H4 (cell line): Measurements from ENCODE around the gene VIPR2. TPM values are rescaled to one million over a fixed set of nuclear protein-coding genes. Genes with fewer than 3 reads are reported as not detected.

ENCODE experiments used
- DNase-seq: peaks from one replicate; pipeline ENCODE4 v3.0.0-alpha.2; 2015; ENCODE audit warnings: low spot score
- total RNA-seq: library from RNA; depleted of rRNA; stranded (reverse); fragments of >200 nt; shearing (Covaris generic); gene quantifications from 2 replicates; pipeline ENCODE4 v1.2.3, GENCODE V29; 2014

VIPR2 gene
- total RNA-seq, 1 experiment from 2014 or later = 0.77 TPM

DNA sequence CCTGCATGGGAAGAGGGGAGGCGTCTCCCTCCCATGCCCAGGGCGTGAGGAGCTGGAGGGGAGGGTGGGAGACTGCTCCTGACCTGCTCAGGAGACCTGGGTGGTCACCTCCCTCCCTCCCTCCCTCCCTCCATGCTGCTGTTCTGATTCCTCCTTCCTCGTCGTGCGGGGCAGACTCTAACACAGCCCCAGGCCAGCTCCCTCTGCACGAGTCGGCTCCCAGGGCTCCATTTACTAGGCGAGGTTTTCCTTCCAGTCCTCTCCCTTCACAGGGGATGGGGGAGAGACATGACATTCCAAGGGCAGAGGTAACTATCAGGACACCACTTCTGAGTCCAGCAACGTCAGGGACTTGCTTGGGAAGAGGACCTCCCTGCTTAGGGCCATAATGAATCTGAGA is 23.6 kb downstream of the VIPR2 start:
- DNase-seq = no peak

DNA sequence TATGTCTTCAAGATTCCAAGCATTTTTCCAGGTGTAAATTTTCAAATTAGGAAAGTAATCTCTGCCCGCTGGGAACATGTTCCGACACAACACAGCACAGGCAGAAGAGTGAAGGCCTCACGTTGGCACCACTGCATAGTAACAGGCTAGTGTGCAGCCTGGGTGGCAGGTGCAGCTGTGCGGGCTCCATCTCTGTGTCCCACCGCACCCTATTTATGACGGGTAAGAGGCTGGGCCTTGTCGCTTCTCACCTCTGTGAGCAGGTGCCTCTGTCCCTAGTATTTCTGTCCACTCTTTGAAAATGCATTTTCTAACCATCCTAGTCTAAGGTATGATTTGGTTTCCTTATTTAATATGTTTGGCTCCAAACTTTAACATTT is 24.1 kb downstream of the VIPR2 start:
- DNase-seq = no peak

DNA sequence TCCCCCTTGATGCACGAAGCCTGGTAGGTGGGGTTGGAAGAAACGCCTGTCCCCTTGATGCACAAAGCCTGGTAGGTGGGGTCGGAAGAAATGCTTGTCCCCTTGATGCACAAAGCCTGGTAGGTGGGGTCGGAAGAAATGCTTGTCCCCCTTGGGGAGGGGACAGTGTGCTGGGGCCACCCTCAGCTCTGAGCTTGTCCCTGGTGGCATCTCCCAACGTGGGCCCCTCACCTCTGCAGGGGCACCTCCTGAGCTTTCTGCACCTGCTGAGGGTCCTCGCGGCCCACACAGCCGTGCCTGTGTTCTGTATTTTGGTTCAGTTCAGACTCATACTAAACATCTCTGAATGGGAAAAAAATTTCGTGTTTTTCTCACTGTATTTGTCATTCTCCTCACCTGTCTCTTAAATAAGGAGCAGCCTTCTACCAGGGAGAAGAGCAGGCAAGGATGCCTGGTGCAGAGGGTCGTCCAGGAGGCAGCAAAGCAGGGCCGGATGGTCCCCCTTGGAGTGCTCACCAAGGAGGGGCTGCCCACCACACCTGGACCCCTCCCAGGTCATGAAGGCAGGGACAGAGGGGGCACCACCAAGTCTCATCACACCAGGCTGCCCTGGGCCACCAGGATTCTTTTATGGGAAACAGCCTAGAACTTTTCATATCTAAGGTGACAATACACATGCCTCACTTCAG is 24.7 kb downstream of the VIPR2 start:
- no peak for DNase-seq

DNA sequence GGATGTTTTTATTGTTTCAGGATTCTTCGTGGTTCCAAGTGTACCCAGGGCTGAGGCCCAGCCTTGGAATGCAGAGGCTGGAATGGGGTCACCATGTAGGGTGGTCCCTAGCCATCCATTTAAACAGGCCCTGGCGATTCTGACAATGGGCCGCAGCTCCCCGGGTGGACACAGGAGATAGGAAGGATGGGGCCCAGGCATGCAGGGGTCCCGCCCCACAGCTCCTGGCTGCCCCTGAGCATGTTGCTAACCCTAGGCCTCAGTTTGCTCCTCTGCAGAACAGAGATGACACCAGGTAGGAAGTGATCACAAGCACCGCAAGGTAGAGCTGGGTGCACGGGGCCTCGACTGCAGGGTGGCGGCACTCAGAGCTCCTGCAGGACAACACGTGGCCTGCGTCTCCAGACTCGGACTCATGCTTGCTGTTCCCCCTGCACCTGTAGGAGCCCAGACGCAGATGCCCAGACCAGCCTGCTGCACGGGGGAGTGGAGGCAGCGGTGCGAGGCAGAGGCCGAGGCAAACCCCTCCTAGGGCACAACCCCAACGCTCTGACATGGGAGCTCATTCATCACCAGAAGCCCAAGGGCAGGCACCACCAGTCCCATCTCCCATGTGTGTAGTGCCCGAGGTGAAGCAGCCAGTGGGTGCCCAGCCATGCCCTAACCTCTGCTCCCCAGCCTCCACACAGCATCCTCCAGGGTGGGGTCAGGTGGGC is 25.5 kb downstream of the VIPR2 start:
- DNase-seq = no peak

DNA sequence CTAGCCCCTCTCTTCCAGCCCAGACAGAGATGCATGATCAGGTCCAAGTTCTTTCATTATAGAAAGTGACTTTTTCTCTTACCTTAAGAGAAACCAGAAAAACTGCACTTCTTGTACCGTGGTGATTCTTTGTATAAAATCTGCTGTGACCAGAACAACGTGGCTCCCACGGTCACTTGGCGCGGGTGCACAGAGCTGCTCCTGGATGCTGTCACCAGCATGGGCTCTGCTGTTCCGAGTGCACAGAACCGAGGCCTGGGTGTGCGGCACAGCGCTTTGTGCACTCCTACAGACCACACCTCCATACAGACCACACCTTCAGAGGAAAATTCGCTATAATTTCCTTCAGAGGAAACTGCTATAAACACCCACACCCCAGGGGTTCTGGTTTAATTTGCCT is 26.0 kb downstream of the VIPR2 start:
- no peak for DNase-seq

DNA sequence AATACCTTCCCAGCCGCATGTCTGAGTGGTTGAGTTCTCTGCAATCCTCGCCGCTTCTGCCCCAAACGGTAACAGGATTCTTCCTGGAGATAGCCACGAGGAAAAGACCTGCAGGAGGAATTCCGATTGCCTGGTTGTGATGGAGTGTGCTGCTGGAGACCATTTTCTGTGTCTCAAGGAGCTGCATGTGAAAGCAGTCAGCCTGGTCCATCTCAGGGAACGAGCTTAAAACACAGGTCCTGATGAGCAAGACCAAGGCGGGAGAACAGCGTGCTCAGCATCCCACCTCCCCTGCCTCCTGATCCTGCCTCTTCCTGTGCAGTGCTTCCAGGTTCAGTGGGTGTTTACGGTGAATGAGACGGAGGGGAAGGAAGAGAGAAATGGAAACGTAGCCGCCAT is 26.5 kb downstream of the VIPR2 start:
- no peak for DNase-seq

DNA sequence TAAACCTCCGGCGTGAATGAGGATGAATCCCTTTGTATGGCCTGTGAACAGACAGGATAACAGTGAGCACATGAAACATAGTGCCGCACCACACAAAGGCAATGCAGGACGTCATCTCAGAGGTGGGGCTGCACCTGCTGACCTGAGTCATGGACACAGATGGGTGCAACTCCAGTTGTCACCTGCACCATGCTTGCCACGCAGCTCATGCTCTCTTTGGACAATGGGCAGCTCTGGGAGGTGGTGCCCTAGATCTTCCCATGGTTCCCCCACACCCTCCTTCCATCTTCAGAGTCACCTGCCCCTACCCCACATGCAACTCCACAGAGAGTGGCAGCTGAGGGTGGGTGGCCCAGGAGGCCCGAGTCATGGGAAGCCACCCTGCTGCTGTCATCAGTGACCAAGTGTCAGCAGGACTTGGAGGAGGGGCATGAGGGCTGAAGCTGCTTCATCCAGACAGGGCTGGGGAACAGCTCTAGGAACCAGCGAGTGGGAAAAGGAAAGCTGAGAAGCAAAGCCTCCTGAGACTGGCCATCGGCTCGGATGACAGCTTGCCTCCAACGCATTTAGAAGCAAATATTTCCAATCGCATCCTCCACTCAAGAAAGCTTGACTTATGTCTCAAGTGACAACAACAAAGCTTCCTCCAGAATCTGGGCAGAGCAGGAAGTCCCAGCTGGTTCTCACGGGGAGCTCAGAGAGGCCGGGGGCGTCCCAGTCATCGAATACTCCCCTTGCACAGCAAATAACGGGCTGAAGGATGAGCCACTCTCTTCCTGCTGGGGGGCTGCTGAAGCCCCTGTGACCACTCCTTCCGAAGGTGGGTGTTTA is 27.1 kb downstream of the VIPR2 start:
- no peak for DNase-seq

DNA sequence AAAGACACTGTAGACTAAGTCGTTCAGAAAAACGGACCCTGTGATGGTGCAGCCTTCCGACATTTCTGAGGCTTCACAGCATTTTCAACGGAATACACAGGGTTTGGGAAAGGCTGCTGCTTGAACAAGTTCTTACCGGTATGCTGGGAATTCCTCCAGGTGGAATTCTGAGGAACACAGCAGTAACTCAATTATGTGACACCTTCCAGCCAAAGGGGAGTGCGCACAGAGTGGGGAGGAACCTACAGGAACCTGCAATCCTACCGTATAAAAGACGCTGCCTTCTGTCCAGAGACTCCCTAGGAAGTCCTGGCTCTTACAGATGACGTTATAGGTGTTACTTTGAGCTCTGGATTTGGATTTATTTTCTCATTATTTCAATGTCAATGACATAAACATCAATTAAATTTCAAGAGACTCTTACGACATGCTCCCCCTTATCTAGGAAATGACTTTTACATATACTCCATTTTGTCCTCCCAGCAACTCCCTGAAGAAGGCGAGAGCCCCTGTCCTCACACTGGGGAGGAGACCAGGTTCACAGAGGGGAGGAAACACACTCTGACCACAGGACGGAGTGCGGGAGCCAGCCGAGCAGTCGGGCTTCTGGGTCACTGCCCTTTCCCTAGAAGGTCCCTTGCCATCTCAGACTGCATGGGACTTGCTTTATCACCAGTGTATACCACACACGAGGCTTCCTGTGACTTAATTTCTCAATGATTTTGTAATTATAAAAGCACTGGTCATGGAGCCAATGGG is 27.9 kb downstream of the VIPR2 start:
- DNase-seq = no peak

DNA sequence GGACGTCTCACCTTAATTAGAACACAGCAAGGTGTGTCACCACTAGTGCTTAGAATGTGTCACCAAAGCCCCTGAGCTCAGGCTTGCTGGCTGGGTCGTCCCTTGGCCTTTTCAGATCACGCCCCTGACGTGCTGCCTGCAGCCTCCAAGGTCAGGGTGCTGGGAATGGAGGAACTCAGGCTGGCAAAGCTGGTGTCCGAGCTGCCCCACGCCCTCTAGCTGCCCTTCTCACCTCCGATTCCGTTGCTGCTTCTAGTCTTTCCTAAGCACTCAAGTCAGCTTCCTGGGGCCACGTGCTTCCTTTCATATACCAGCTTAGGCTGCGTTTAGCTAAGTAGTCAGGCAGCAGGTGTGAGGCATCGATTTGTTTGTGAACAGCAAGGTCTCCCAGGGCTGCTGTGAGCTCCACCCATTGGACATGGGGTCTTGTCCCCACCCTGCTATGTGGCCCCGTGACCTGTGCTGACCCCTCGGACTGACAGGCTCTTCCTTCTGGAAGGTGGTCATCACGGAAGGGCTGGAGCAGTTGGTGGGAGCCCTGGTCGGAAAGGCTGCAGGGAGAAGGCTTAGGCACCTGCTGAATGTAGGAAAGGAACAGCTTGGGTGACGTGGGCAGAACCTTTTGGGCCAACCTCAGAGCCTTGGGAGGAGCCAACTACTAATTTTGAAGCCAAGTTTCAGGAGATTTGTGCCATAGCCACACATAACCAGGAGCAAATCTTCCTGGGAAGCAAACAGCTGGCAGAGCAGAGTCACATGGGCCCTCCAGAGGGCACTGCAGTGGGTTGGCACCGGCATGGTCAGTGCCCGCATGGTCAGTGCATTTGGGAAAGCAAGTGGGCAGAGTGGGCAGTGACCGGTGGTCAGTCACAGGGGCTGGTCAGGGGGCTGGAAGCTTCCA is 28.8 kb downstream of the VIPR2 start:
- DNase-seq = no peak

DNA sequence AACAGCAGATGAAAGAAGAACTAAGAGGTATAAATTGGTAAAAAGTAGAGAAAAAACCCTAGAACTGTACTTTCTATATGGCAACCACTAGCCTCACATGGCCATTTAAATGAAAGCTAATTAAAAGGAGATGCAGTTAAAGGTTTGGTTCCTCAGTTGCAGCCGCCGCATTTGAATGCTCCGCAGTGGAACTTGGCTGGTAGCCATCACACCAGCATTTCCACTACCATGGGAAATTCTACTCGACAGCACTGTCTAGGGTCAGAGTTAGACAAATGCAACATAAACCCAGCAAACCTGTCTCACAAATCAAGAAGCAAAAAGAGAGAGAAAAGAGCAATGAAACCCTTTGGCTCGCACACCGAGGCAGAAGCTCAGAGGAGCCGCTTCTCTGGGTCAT is 29.7 kb downstream of the VIPR2 start:
- no peak for DNase-seq

DNA sequence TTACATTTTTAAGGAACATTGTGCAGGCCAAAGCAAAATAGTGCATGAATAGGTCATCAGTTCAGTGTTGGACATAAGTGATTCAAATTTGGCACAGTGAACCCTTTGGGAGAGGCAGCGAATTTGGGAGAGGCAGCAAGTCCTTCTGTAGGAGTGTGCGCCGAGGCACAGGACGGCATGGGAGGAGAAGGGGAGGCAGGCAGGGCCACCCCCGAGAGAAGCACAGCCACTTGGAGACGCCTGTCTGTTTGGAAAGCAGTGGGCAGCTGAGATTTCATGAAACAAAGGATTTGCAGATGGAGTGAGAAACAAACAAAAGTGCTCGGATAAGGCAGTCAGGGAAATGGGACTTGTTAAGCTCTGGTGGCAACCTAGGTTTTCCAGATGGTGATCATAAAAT is 30.6 kb downstream of the VIPR2 start:
- DNase-seq = no peak

DNA sequence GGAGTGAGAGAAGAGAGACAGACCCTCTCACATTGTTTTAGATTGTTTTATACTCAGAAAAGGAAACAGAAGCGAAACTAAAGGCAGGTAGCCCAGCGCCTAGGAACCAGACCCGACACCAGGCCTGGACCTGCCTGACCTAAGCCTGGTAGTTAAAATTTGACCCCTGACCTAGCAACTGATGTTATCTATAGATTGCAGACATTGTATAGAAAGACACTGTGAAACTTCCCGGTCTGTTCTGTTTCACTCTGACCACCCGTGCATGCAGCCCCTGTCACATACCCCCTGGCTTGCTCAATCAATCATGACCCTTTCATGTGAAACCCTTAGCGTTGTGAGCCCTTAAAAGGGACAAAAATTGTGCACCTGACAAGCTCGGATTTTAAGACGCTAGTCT is 31.6 kb downstream of the VIPR2 start:
- no peak for DNase-seq

DNA sequence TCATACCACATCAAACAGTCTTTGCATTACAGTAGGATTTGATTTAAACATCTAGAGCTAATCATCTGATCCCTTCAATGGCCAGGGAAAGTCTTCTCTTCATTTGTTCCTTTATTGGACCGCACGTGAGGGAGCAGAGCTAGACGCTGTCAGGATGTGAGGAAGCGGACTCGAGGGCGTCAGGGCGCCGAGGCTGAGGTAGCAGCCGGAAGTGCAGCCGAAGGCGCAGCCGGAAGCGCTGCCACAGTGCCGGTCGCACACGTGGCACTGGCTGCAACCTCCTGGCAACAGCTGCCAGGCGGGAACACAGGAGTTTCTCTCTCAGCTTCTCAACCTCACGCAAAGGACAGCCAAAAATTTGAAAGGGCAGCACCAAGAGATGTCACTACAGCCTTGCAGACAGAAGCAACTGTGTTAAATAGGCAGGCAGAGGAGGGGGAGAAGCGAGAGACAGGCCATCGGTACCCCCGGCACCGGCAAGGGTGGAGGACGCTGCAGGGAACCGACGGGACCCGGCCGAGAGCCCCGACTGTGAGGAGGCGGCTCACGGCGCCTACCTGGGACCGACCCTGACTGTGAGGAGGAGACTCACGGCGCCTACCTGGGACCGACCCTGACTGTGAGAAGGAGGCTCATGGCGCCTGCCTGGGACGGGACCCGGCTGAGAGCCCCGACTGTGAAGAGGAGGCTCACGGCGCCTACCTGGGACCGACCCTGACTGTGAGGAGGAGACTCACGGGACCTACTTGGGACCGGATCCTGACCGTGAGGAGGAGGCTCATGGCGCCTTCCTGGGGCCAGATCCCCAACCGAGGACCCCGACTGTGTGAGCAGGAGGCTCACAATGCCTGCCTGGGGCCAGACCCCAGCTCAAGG is 32.3 kb downstream of the VIPR2 start:
- no peak for DNase-seq

DNA sequence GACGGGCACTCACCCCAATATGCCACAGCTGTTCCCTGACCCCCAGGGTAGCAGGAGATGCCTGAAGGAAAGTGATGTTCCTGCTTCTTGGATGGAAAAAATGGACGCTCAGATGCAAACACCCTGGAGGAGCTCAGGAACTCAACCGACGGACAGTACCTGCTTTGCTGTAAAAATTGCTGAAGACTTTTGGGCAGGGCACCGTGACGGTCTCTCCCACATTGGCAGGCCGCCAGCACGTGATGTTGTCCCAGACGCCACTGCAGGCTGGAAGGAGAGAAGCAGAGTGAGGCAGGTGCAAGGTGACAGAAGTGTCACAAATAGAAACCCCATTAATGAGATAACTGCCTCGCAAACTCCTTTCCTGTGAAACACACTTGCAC is 35.0 kb downstream of the VIPR2 start:
- no peak for DNase-seq

DNA sequence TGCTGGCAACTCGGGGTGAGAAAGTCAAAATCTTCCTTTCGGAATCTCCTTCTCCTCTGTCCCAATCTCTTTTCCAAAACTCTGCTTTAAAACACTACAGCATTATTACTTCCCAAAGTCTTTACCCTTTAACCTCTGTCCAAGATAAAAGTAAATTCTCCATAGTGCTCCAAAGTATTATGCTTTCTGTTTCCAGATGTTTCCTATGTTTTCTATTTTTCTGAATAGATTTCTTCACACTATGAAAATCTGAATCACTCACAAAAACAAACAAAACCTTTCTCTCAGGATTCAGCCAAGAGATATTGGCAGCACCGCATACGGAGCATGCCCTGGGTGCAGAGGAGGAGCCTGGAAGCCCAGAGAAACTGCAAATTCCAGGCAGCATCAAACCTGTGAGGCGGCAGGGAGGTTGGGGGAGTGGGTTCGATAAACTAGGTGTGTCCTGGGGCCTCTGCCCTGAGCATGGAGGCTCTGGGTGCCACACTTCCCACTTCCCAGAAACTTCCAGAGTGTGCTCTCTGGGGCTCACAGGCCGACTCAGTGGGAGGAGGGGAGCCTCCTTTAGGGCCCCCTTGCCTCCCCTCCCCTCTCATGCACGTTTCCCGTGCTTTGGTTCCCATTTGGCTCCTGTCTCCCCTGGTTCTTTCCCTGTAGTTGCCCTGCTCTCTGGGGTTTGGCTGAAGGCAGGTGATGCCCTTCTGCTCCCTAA is 35.6 kb downstream of the VIPR2 start:
- no peak for DNase-seq

DNA sequence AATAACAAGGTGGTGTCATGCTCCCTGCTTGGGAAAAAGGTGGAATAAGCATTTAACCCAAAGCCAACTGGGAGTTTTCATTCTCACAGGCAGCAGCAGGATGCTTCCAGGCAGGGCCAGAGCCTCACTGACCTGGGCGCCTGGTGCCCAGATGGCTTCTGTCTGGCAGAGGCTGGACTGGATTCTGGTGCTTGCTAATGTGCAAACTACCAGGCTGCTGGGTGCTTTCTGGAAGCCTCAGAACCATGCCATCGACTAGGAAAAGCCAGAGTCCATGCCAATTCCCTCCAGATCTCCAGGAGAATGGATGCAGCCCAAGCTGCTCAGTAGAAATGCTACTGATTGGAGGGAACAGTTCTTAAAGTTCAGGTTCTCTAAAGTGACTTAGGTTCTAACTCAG is 36.2 kb downstream of the VIPR2 start:
- DNase-seq = no peak

DNA sequence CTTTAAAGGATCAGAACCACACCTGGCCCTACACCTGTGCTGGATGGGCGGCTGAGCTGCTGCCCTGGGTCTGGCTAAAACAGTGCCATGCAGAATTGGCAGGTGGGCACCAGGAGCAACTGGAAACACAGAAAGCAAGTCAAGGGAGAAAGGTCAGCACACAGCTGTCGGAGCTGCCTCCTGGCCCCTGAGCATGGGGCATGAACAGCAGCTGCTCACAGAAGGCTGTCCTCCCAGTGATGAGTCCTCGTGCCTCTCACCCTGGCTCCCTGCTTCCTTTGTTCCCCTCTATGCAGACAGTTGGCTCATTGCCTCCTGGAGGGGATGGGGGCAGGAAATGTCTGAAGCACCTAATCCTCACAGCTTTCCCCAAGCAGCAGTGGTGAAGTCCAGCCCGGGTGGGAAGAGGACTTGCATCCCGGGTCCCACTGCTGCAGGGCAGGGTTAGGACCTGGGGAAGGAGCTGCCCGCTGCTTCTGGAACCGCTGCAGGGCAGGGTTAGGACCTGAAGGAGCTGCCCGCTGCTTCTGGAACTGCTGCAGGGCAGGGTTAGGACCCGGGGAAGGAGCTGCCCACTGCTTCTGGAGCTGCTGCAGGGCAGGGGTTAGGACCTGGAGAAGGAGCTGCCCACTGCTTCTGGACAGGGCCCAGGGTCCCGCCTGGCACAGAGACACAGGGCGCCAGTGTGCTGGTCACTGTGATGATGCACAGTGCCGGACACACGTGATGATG is 37.3 kb downstream of the VIPR2 start:
- no peak for DNase-seq
